Measurements from ENCODE around the gene HEBP1.

DNA sequence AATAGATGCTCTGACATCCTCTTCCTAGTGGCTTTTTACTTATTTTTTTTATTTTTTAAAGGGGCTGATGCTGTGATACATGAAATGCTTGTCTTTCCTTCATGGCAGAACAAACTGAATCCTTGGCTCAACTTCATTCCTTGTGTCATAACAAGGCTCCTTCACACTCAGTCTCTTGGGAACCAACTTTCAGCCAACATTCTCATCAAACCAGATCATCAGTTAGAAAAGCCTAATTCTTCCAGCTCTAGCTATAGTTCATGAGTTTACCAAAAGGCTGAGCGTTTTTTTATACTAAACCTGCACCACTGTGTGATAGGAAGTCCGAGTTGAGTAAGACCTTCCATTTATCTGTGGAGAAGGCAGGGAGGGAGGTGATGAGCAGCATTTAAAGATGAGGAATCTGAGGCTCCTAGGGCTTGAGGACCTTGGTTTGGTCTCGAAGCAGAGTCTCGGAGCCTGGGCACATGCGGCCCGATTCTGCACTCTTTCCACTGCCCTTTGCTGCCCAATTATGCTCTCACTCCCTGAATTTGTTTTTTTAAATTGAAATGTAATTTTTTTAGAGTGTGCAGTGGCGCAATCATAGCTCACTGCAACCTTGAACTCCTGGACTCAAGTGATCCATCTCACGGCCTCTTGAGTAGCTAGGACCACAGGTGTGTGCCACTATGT is 56.3 kb downstream of the HEBP1 start:
- TF ChIP-seq CTCF (conservative IDR thresholded peaks at IDR 0.05; ENCODE audit: low read depth, low read length) (no peak), EZH2phosphoT487 (IDR thresholded peaks at IDR 0.05; ENCODE audit: borderline replicate concordance, low read length) (no peak)

Data from PC-3 (cell line).